Measurements from ENCODE around the gene SEMA6D. TPM values are rescaled to one million over a fixed set of nuclear protein-coding genes. Genes with fewer than 3 reads are reported as not detected.

SEMA6D gene
- total RNA-seq, 2 experiments from 2014 or later = not detected

- H3K27ac Mint-ChIP-seq = no peak overlapping the region
- no peak for ATAC-seq (ENCODE audit: low read depth)
- H3K27me3 Mint-ChIP-seq = no peaks in the 10 kb centered on the region
- no peaks in the 10 kb centered on the region for H3K4me1 Mint-ChIP-seq
- H3K4me3 Mint-ChIP-seq = no peak overlapping the region
- POLR2A ChIA-PET = no interaction called here
- no peaks in the 10 kb centered on the region for H3K9me3 Mint-ChIP-seq
- no peak for DNase-seq
- H3K36me3 Mint-ChIP-seq = no peaks in the 10 kb centered on the region
Measured at GRCh38 chr15:47696351-47696750, 21.0 kb upstream of the SEMA6D start.

GRCh38 chr15:47705281-47705997 lies 11.9 kb upstream of the SEMA6D start:
- no peaks in the 10 kb centered on the region for H3K27me3 Mint-ChIP-seq
- no peak overlapping the region for H3K27ac Mint-ChIP-seq
- H3K9me3 Mint-ChIP-seq = no peaks in the 10 kb centered on the region
- POLR2A ChIA-PET = no interaction called here
- DNase-seq = no peak
- no peaks in the 10 kb centered on the region for H3K4me1 Mint-ChIP-seq
- no peak for ATAC-seq (ENCODE audit: low read depth)
- H3K4me3 Mint-ChIP-seq = no peak overlapping the region
- no peaks in the 10 kb centered on the region for H3K36me3 Mint-ChIP-seq

GRCh38 chr15:47707391-47707790 lies 9.9 kb upstream of the SEMA6D start:
- POLR2A ChIA-PET = no interaction called here
- H3K4me1 Mint-ChIP-seq = no peaks in the 10 kb centered on the region
- H3K9me3 Mint-ChIP-seq = no peaks in the 10 kb centered on the region
- ATAC-seq (ENCODE audit: low read depth) (no peak), DNase-seq (no peak)
- H3K36me3 Mint-ChIP-seq = no peaks in the 10 kb centered on the region
- no peak overlapping the region for H3K27ac Mint-ChIP-seq
- H3K4me3 Mint-ChIP-seq = no peak overlapping the region
- H3K27me3 Mint-ChIP-seq = no peaks in the 10 kb centered on the region

- no peaks in the 10 kb centered on the region for H3K4me1 Mint-ChIP-seq
- no peak for ATAC-seq (ENCODE audit: low read depth)
Measured at GRCh38 chr15:47708161-47708980, 8.9 kb upstream of the SEMA6D start.

GRCh38 chr15:47711655-47712054 lies 5.7 kb upstream of the SEMA6D start:
- DNase-seq = no peak
- POLR2A ChIA-PET = no interaction called here
- no peak overlapping the region for H3K4me3 Mint-ChIP-seq
- no peak for ATAC-seq (ENCODE audit: low read depth)
- no peaks in the 10 kb centered on the region for H3K36me3 Mint-ChIP-seq
- H3K27ac Mint-ChIP-seq = no peak overlapping the region
- H3K27me3 Mint-ChIP-seq = peaks cover 19% of the 10 kb centered on the region
- no peaks in the 10 kb centered on the region for H3K9me3 Mint-ChIP-seq
- H3K4me1 Mint-ChIP-seq = no peaks in the 10 kb centered on the region

More at GRCh38 chr15:47708161-47708980, 8.9 kb upstream of the SEMA6D start:
- H3K27ac Mint-ChIP-seq = no peak overlapping the region
- no peaks in the 10 kb centered on the region for H3K27me3 Mint-ChIP-seq
- H3K36me3 Mint-ChIP-seq = no peaks in the 10 kb centered on the region
- no peak overlapping the region for H3K4me3 Mint-ChIP-seq
- no peaks in the 10 kb centered on the region for H3K9me3 Mint-ChIP-seq
- POLR2A ChIA-PET = no interaction called here
- no peak for DNase-seq

GRCh38 chr15:47715402-47715801 lies 1.9 kb upstream of the SEMA6D start:
- DNase-seq = no peak
- no peak overlapping the region for H3K27ac Mint-ChIP-seq
- H3K9me3 Mint-ChIP-seq = no peaks in the 10 kb centered on the region
- H3K27me3 Mint-ChIP-seq = peaks cover 48% of the 10 kb centered on the region
- ATAC-seq (ENCODE audit: low read depth) = no peak
- H3K4me3 Mint-ChIP-seq = no peak overlapping the region
- no peaks in the 10 kb centered on the region for H3K36me3 Mint-ChIP-seq
- POLR2A ChIA-PET = no interaction called here
- no peaks in the 10 kb centered on the region for H3K4me1 Mint-ChIP-seq

GRCh38 chr15:47715856-47716445 lies 1.4 kb upstream of the SEMA6D start:
- H3K4me1 Mint-ChIP-seq = no peaks in the 10 kb centered on the region
- ATAC-seq (ENCODE audit: low read depth) (no peak), DNase-seq (no peak)
- no peaks in the 10 kb centered on the region for H3K9me3 Mint-ChIP-seq
- H3K27ac Mint-ChIP-seq = no peak overlapping the region
- H3K27me3 Mint-ChIP-seq = peaks cover 50% of the 10 kb centered on the region
- POLR2A ChIA-PET = no interaction called here
- no peaks in the 10 kb centered on the region for H3K36me3 Mint-ChIP-seq
- H3K4me3 Mint-ChIP-seq = no peak overlapping the region

GRCh38 chr15:47716516-47716915 lies 789 bp upstream of the SEMA6D start:
- Mint-ChIP-seq H3K27me3 (peaks cover 53% of the 10 kb centered on the region), H3K4me3 (no peak overlapping the region), H3K9me3 (no peaks in the 10 kb centered on the region), H3K27ac (no peak overlapping the region), H3K36me3 (no peaks in the 10 kb centered on the region), H3K4me1 (no peaks in the 10 kb centered on the region)
- POLR2A ChIA-PET = no interaction called here
- DNase-seq = no peak
- ATAC-seq (ENCODE audit: low read depth) = no peak

- Mint-ChIP-seq H3K9me3 (no peaks in the 10 kb centered on the region), H3K4me1 (no peaks in the 10 kb centered on the region), H3K27me3 (peaks cover 55% of the 10 kb centered on the region), H3K36me3 (no peaks in the 10 kb centered on the region), H3K4me3 (no peak overlapping the region), H3K27ac (no peak overlapping the region)
- ATAC-seq (ENCODE audit: low read depth) (no peak), DNase-seq (no peak)
- POLR2A ChIA-PET = no interaction called here
Measured at GRCh38 chr15:47718497-47719437, 1.5 kb downstream of the SEMA6D start.

GRCh38 chr15:47719730-47720129 lies 2.4 kb downstream of the SEMA6D start:
- Mint-ChIP-seq H3K9me3 (no peaks in the 10 kb centered on the region), H3K4me3 (no peak overlapping the region), H3K27ac (no peak overlapping the region), H3K4me1 (no peaks in the 10 kb centered on the region), H3K36me3 (no peaks in the 10 kb centered on the region), H3K27me3 (peaks cover 53% of the 10 kb centered on the region)
- no peak for DNase-seq
- ATAC-seq (ENCODE audit: low read depth) = no peak
- POLR2A ChIA-PET = no interaction called here

GRCh38 chr15:47720555-47720954 lies 3.2 kb downstream of the SEMA6D start:
- ATAC-seq (ENCODE audit: low read depth) (no peak), DNase-seq (no peak)
- Mint-ChIP-seq H3K9me3 (no peaks in the 10 kb centered on the region), H3K4me1 (no peaks in the 10 kb centered on the region), H3K27ac (no peak overlapping the region), H3K36me3 (no peaks in the 10 kb centered on the region), H3K4me3 (no peak overlapping the region), H3K27me3 (peaks cover 45% of the 10 kb centered on the region)
- POLR2A ChIA-PET = no interaction called here

GRCh38 chr15:47721676-47722075 lies 4.4 kb downstream of the SEMA6D start:
- ATAC-seq (ENCODE audit: low read depth) (no peak), DNase-seq (no peak)
- Mint-ChIP-seq H3K9me3 (no peaks in the 10 kb centered on the region), H3K4me3 (no peak overlapping the region), H3K27ac (no peak overlapping the region), H3K36me3 (no peaks in the 10 kb centered on the region), H3K27me3 (peaks cover 36% of the 10 kb centered on the region), H3K4me1 (no peaks in the 10 kb centered on the region)
- POLR2A ChIA-PET = no interaction called here

GRCh38 chr15:47724346-47724745 lies 7.0 kb downstream of the SEMA6D start:
- Mint-ChIP-seq H3K4me3 (no peak overlapping the region), H3K36me3 (no peaks in the 10 kb centered on the region), H3K27ac (no peak overlapping the region), H3K27me3 (peaks cover 16% of the 10 kb centered on the region), H3K9me3 (no peaks in the 10 kb centered on the region), H3K4me1 (no peaks in the 10 kb centered on the region)
- ATAC-seq (ENCODE audit: low read depth) (no peak), DNase-seq (no peak)
- POLR2A ChIA-PET = no interaction called here

Data from activated naive CD8-positive, alpha-beta T cell treated with anti-CD3 and anti-CD28 coated beads, Interleukin-2, amount 10 ng/mL, durations not matched to agents 7 days and 5 days (primary cell).